Stomach (tissue), 9 donors: Measurements from ENCODE around the gene MAGI1. TPM values are rescaled to one million over a fixed set of nuclear protein-coding genes. Genes with fewer than 3 reads are reported as not detected.

Source experiments
- DNase-seq, 2 donors: peaks; one replicate each; pipeline versions ENCODE4 v3.0.0 to v3.0.0-alpha.2; 2013 to 2019
- H3K27ac ChIP-seq, 5 donors: fragments of 200-600 bp in 4 of 5; sonication (generic) in 4 of 5; one replicate each; pipeline ENCODE4 v1.5.1; 2013 to 2019; ENCODE audit warnings: mild to moderate bottlenecking in 1 of 5, moderate library complexity in 1 of 5
- H3K27me3 ChIP-seq, 3 donors: fragments of 200-600 bp; sonication (generic); one replicate each; pipeline ENCODE4 v1.5.1; 2017 to 2019; ENCODE audit warnings: mixed run types in 1 of 3
- H3K36me3 ChIP-seq, 4 donors: fragments of 200-600 bp; sonication (generic); 1 replicate in 3 of 4; 2 replicates in 1 of 4; pipeline ENCODE4 v1.5.1; 2016 to 2019
- H3K4me1 ChIP-seq, 4 donors: fragments of 200-600 bp; sonication (generic); one replicate each; pipeline ENCODE4 v1.5.1; 2016 to 2019
- H3K4me3 ChIP-seq, 4 donors: fragments of 200-600 bp; sonication (generic) in 3 of 4; one replicate each; pipeline ENCODE4 v1.5.1; 2016 to 2019; ENCODE audit warnings: mild to moderate bottlenecking in 1 of 4
- H3K9me3 ChIP-seq, 4 donors: fragments of 200-600 bp; sonication (generic); one replicate each; pipeline ENCODE4 v1.5.1; 2016 to 2019
- CTCF ChIP-seq, 7 experiments: fragments of 450-650 bp in 4 of 7; fragments of 200-600 bp in 3 of 7; sonication (generic) in 3 of 7; IDR thresholded peaks; one replicate each; pipeline ENCODE4 v1.5.1; 2016 to 2019; ENCODE audit warnings: antibody characterized with exemption in 7 of 7, control low read depth in 2 of 7, mild to moderate bottlenecking in 1 of 7
- EP300 ChIP-seq: sonication (generic); formaldehyde crosslinking; IDR thresholded peaks from one replicate; pipeline ENCODE4 v1.6.1; 2017; ENCODE audit warnings: antibody characterized with exemption
- POLR2A ChIP-seq, 4 donors: fragments of 450-650 bp; IDR thresholded peaks; one replicate each; pipeline ENCODE4 v1.6.1; 2016; ENCODE audit warnings: antibody characterized with exemption in 4 of 4, control low read depth in 2 of 4, mild to moderate bottlenecking in 1 of 4, moderate library complexity in 1 of 4
- POLR2AphosphoS5 ChIP-seq, 3 donors: sonication (generic); formaldehyde crosslinking; IDR thresholded peaks; one replicate each; pipeline ENCODE4 v1.6.1; 2016; ENCODE audit warnings: antibody characterized with exemption in 3 of 3
- WGBS, 5 donors: extraction: QIAGEN DNeasy Blood & Tissue Kit in 3 of 5; methylation state at CpG; one replicate each; pipeline versions ENCODE4 v1.1.5 to v1.1.7; 2013 to 2018; 5-methylcytosine and 5-hydroxymethylcytosine counted together
- intact Hi-C: fragments of 100-400 bp; cut with DNase I; formaldehyde crosslinking; loops from one replicate; pipeline ENCODE4 v1.15.1; 2023; ENCODE audit warnings: low total_unique reads
- polyA plus RNA-seq, 3 donors: library from polyadenylated mRNA; stranded (reverse); fragments of 200-250 nt; gene quantifications; one replicate each; pipeline ENCODE4 v1.2.3, GENCODE V29; 2013
- total RNA-seq, 5 donors: library from RNA; depleted of rRNA; stranded (reverse); fragments of >200 nt; gene quantifications; one replicate each; pipeline versions ENCODE4 v1.1.0 to v1.2.3, GENCODE V29; 2014 to 2016
- donor health status: healthy with polysubstance abuse.
- donor health status: Bipolar disorder and iron deficiency.
- donor health status: healthy.

MAGI1 gene
- total and polyA plus RNA-seq, 8 donors = 5.7 to 237 (median 84.8) TPM

- no peak for DNase-seq
- no peaks in the 10 kb centered on the region for H3K27me3 ChIP-seq
- no peak overlapping the region for H3K27ac ChIP-seq
- no peaks in the 10 kb centered on the region for H3K9me3 ChIP-seq
- H3K36me3 ChIP-seq = no peaks in the 10 kb centered on the region
- intact Hi-C loops = no loop called here
- H3K4me1 ChIP-seq = peaks cover 0 to 10% (median 7%) of the 10 kb centered on the region in 4 donors
- no peak overlapping the region for H3K4me3 ChIP-seq
- TF ChIP-seq POLR2AphosphoS5 (IDR thresholded peaks at IDR 0.05) = no peak
- no peak for TF ChIP-seq POLR2A (IDR thresholded peaks at IDR 0.05)
- TF ChIP-seq CTCF (IDR thresholded peaks at IDR 0.05) = no peak
- TF ChIP-seq EP300 = no peak
These were observed 431.6 kb downstream of the MAGI1 start for GRCh38 chr3:65607101-65607500.

- H3K27ac ChIP-seq = no peak overlapping the region
- H3K4me1 ChIP-seq = peaks cover 0 to 10% (median 7%) of the 10 kb centered on the region in 4 donors
- H3K9me3 ChIP-seq = no peaks in the 10 kb centered on the region
- H3K36me3 ChIP-seq = no peaks in the 10 kb centered on the region
- no peak overlapping the region for H3K4me3 ChIP-seq
- TF ChIP-seq POLR2AphosphoS5 (IDR thresholded peaks at IDR 0.05) = no peak
- TF ChIP-seq POLR2A (IDR thresholded peaks at IDR 0.05) = no peak
- TF ChIP-seq CTCF (IDR thresholded peaks at IDR 0.05) = no peak
- no peak for DNase-seq
- 64 to 85% (median 69%) methylated on average over 5 of the region's 5 CpGs for WGBS, 5 donors
- H3K27me3 ChIP-seq = no peaks in the 10 kb centered on the region
- intact Hi-C loops = no loop called here
These were observed 432.8 kb downstream of the MAGI1 start for GRCh38 chr3:65605876-65606432.

- Histone ChIP-seq H3K4me3 (no peak overlapping the region), H3K9me3 (no peaks in the 10 kb centered on the region), H3K4me1 (peaks cover 0 to 10% (median 7%) of the 10 kb centered on the region in 4 donors), H3K27ac (no peak overlapping the region), H3K36me3 (no peaks in the 10 kb centered on the region), H3K27me3 (no peaks in the 10 kb centered on the region)
- intact Hi-C loops = no loop called here
- WGBS, 5 donors = 64 to 83% (median 81%) methylated on average over 3 of the region's 3 CpGs
- DNase-seq = no peak
- TF ChIP-seq CTCF (IDR thresholded peaks at IDR 0.05) (no peak), POLR2AphosphoS5 (IDR thresholded peaks at IDR 0.05) (no peak), POLR2A (IDR thresholded peaks at IDR 0.05) (no peak), EP300 (no peak)
These were observed 433.7 kb downstream of the MAGI1 start for GRCh38 chr3:65604863-65605526.

GRCh38 chr3:65603631-65604030, 435.1 kb downstream of the MAGI1 start:
- Histone ChIP-seq H3K4me1 (peaks cover 0 to 10% (median 7%) of the 10 kb centered on the region in 4 donors), H3K9me3 (no peaks in the 10 kb centered on the region), H3K36me3 (no peaks in the 10 kb centered on the region), H3K27me3 (no peaks in the 10 kb centered on the region), H3K4me3 (no peak overlapping the region), H3K27ac (no peak overlapping the region)
- 88 to 95% (median 92%) methylated on average over 4 of the region's 4 CpGs for WGBS, 5 donors
- TF ChIP-seq EP300 (no peak), CTCF (IDR thresholded peaks at IDR 0.05) (no peak), POLR2A (IDR thresholded peaks at IDR 0.05) (no peak), POLR2AphosphoS5 (IDR thresholded peaks at IDR 0.05) (no peak)
- intact Hi-C loops = no loop called here
- DNase-seq = no peak
